BE2C (cell line): ENCODE results near the gene FOXN3.

Source experiments
- DNase-seq: peaks from one replicate; pipeline ENCODE4 v3.0.0-alpha.2; 2020
- H3K27me3 ChIP-seq: fragments of 250-450 bp; sonication (Bioruptor Pico); 2 replicates; pipeline ENCODE4 v1.5.1; 2020; ENCODE audit warnings: mild to moderate bottlenecking
- H3K36me3 ChIP-seq: fragments of 250-450 bp; sonication (Bioruptor Pico); 2 replicates; pipeline ENCODE4 v1.5.1; 2020; ENCODE audit warnings: mild to moderate bottlenecking
- H3K4me1 ChIP-seq: fragments of 250-450 bp; sonication (Bioruptor Pico); 2 replicates; pipeline ENCODE4 v1.5.1; 2020
- H3K4me3 ChIP-seq: 2 replicates; pipeline ENCODE4 v1.5.1; 2011; ENCODE audit warnings: low read depth, low read length
- H3K9me3 ChIP-seq: fragments of 250-450 bp; sonication (Bioruptor Pico); 2 replicates; pipeline ENCODE4 v1.5.1; 2020
- CTCF ChIP-seq: IDR thresholded peaks from 2 replicates; pipeline ENCODE4 v1.5.1; 2012; ENCODE audit warnings: mild to moderate bottlenecking, low read depth, low read length

The FOXN3 gene

GRCh38 chr14:89270439-89271227, 146.4 kb downstream of the FOXN3 start:
- peaks cover 9% of the 10 kb centered on the region for H3K4me1 ChIP-seq
- TF ChIP-seq CTCF, result no peak
- H3K4me3 ChIP-seq, result no peak overlapping the region
- no peaks in the 10 kb centered on the region for H3K36me3 ChIP-seq
- no peak for DNase-seq
- H3K9me3 ChIP-seq, result no peaks in the 10 kb centered on the region
- H3K27me3 ChIP-seq, result no peaks in the 10 kb centered on the region

GRCh38 chr14:89269404-89269803, 147.6 kb downstream of the FOXN3 start:
- TF ChIP-seq CTCF, result no peak
- DNase-seq, result no peak
- peaks cover 21% of the 10 kb centered on the region for H3K4me1 ChIP-seq
- H3K4me3 ChIP-seq, result no peak overlapping the region
- H3K27me3 ChIP-seq, result no peaks in the 10 kb centered on the region
- H3K36me3 ChIP-seq, result no peaks in the 10 kb centered on the region
- H3K9me3 ChIP-seq, result no peaks in the 10 kb centered on the region

- H3K9me3 ChIP-seq, result no peaks in the 10 kb centered on the region
- no peak for DNase-seq
- H3K4me3 ChIP-seq, result no peak overlapping the region
- H3K27me3 ChIP-seq, result no peaks in the 10 kb centered on the region
- no peaks in the 10 kb centered on the region for H3K36me3 ChIP-seq
- peaks cover 22% of the 10 kb centered on the region for H3K4me1 ChIP-seq
- TF ChIP-seq CTCF, result no peak
Measured at GRCh38 chr14:89268514-89268913, 148.5 kb downstream of the FOXN3 start.

GRCh38 chr14:89267656-89268055, 149.4 kb downstream of the FOXN3 start:
- Histone ChIP-seq H3K27me3 (no peaks in the 10 kb centered on the region), H3K4me1 (peaks cover 26% of the 10 kb centered on the region), H3K4me3 (no peak overlapping the region), H3K36me3 (no peaks in the 10 kb centered on the region), H3K9me3 (no peaks in the 10 kb centered on the region)
- no peak for TF ChIP-seq CTCF
- DNase-seq, result no peak

GRCh38 chr14:89267163-89267562, 149.9 kb downstream of the FOXN3 start:
- Histone ChIP-seq H3K4me3 (no peak overlapping the region), H3K9me3 (no peaks in the 10 kb centered on the region), H3K27me3 (no peaks in the 10 kb centered on the region), H3K36me3 (no peaks in the 10 kb centered on the region), H3K4me1 (peaks cover 27% of the 10 kb centered on the region)
- DNase-seq, result no peak
- no peak for TF ChIP-seq CTCF

- H3K4me3 ChIP-seq, result no peak overlapping the region
- no peaks in the 10 kb centered on the region for H3K9me3 ChIP-seq
- no peak for TF ChIP-seq CTCF
- H3K36me3 ChIP-seq, result no peaks in the 10 kb centered on the region
- no peak for DNase-seq
- H3K4me1 ChIP-seq, result peaks cover 27% of the 10 kb centered on the region
- no peaks in the 10 kb centered on the region for H3K27me3 ChIP-seq
Measured at GRCh38 chr14:89266754-89267153, 150.3 kb downstream of the FOXN3 start.
